Body of pancreas (tissue), 4 donors: ENCODE results near the gene GSE1.

Source experiments
- POLR2A ChIP-seq, 3 donors: fragments of 450-650 bp; IDR thresholded peaks; one replicate each; pipeline ENCODE4 v1.6.1; 2016; ENCODE audit warnings: antibody characterized with exemption in 3 of 3, mild to moderate bottlenecking in 2 of 3
- TF ChIP-seq, protein P1 (sequence below), 7 experiments: fragments of 450-650 bp in 4 of 7; fragments of 200-600 bp in 3 of 7; sonication (generic) in 3 of 7; IDR thresholded peaks; one replicate each; pipeline ENCODE4 v1.5.1; 2016 to 2019; ENCODE audit warnings: antibody characterized with exemption in 7 of 7

DNA sequence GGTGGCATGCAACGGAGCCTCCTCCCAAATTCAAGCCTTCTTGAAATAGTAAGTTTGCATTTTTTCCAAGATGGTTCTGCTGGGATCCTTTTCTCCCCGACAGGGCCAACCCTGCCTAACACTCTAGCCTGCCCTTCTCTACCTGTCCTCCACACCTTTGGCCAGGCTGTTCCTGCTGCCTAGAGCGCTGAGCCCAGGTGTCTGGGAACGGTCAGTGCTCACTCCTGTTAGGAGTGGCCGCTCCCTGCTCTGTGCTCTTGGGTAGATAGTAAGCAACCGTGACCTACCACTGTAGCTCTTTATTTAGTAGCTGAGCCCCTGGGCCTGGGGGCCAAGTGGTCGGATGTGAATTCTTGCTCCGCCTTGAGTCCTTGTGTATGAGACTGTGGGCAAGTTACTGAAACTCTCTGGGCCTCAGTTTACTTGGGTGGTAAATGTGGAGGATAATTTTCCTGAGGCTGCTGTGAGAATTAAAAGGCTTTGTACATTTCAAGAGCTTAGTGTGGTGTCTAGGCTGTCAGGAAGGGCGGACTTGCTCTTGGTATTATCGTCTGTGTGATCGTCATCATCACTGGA is 44.0 kb upstream of the GSE1 start:
- TF ChIP-seq, protein P1, sequence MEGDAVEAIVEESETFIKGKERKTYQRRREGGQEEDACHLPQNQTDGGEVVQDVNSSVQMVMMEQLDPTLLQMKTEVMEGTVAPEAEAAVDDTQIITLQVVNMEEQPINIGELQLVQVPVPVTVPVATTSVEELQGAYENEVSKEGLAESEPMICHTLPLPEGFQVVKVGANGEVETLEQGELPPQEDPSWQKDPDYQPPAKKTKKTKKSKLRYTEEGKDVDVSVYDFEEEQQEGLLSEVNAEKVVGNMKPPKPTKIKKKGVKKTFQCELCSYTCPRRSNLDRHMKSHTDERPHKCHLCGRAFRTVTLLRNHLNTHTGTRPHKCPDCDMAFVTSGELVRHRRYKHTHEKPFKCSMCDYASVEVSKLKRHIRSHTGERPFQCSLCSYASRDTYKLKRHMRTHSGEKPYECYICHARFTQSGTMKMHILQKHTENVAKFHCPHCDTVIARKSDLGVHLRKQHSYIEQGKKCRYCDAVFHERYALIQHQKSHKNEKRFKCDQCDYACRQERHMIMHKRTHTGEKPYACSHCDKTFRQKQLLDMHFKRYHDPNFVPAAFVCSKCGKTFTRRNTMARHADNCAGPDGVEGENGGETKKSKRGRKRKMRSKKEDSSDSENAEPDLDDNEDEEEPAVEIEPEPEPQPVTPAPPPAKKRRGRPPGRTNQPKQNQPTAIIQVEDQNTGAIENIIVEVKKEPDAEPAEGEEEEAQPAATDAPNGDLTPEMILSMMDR (IDR thresholded peaks at IDR 0.05) = no peak
- TF ChIP-seq POLR2A (IDR thresholded peaks at IDR 0.05) = no peak
